ENCODE results near the gene DCAF8. TPM values are rescaled to one million over a fixed set of nuclear protein-coding genes. Genes with fewer than 3 reads are reported as not detected.

Gene DCAF8
- total and polyA plus RNA-seq, 7 donors = 45.4 to 204 (median 182) TPM

DNA sequence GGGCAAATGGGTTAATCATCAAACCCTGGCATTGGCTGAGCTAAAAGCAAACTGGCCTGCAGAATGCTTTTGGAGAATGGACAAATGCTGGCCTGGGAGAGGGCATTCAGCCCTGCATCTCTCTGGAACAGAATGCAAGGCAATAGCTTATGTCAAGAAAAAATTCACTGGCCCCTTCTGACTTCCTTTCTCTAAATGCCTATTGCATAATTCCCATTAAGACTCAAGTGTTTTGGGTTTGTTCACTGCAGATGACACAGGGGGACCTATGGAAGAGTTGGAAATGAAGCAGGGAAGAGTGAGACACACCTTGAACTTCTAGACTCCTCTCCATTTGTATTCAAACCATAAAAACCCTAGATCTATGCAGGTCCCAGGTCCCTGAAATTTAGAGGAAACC, 41.3 kb downstream of the DCAF8 start:
- no peaks in the 10 kb centered on the region for H3K9me3 ChIP-seq
- peaks cover 22 to 100% of the 10 kb centered on the region in 2 donors for H3K36me3 ChIP-seq (ENCODE audit: insufficient read depth in 1 of 2, low read depth in 1 of 2)
- no peaks in the 10 kb centered on the region for H3K27me3 ChIP-seq (ENCODE audit: insufficient read depth in 3 of 3, low read length in 2 of 3)
- ATAC-seq (no peak), DNase-seq (no peak)
- peaks cover 20% of the 10 kb centered on the region for H3K4me1 ChIP-seq
- intact Hi-C loops (cut with DNase I) = no loop called here
- no peak overlapping the region for H3K4me3 ChIP-seq
- TF ChIP-seq, protein P1, sequence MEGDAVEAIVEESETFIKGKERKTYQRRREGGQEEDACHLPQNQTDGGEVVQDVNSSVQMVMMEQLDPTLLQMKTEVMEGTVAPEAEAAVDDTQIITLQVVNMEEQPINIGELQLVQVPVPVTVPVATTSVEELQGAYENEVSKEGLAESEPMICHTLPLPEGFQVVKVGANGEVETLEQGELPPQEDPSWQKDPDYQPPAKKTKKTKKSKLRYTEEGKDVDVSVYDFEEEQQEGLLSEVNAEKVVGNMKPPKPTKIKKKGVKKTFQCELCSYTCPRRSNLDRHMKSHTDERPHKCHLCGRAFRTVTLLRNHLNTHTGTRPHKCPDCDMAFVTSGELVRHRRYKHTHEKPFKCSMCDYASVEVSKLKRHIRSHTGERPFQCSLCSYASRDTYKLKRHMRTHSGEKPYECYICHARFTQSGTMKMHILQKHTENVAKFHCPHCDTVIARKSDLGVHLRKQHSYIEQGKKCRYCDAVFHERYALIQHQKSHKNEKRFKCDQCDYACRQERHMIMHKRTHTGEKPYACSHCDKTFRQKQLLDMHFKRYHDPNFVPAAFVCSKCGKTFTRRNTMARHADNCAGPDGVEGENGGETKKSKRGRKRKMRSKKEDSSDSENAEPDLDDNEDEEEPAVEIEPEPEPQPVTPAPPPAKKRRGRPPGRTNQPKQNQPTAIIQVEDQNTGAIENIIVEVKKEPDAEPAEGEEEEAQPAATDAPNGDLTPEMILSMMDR (IDR thresholded peaks at IDR 0.05) = no peak
- no peak overlapping the region for H3K27ac ChIP-seq

- H3K27me3 ChIP-seq (ENCODE audit: insufficient read depth in 3 of 3, low read length in 2 of 3) = no peaks in the 10 kb centered on the region
- TF ChIP-seq, protein P1 (IDR thresholded peaks at IDR 0.05) = no peak
- 76 to 95% (median 77%) methylated on average over 2 of the region's 2 CpGs for WGBS, 3 donors
- ATAC-seq = no peak
- H3K4me3 ChIP-seq = no peak overlapping the region
- intact Hi-C loops (cut with DNase I) = no loop called here
- H3K27ac ChIP-seq = peak overlapping the region; percentile 63
- peaks cover 26 to 100% of the 10 kb centered on the region in 2 donors for H3K36me3 ChIP-seq (ENCODE audit: insufficient read depth in 1 of 2, low read depth in 1 of 2)
- no peak for DNase-seq
- no peaks in the 10 kb centered on the region for H3K9me3 ChIP-seq
- peaks cover 19% of the 10 kb centered on the region for H3K4me1 ChIP-seq
Observed at GRCh38 chr1:160220301-160220700, 42.0 kb downstream of the DCAF8 start.

DNA sequence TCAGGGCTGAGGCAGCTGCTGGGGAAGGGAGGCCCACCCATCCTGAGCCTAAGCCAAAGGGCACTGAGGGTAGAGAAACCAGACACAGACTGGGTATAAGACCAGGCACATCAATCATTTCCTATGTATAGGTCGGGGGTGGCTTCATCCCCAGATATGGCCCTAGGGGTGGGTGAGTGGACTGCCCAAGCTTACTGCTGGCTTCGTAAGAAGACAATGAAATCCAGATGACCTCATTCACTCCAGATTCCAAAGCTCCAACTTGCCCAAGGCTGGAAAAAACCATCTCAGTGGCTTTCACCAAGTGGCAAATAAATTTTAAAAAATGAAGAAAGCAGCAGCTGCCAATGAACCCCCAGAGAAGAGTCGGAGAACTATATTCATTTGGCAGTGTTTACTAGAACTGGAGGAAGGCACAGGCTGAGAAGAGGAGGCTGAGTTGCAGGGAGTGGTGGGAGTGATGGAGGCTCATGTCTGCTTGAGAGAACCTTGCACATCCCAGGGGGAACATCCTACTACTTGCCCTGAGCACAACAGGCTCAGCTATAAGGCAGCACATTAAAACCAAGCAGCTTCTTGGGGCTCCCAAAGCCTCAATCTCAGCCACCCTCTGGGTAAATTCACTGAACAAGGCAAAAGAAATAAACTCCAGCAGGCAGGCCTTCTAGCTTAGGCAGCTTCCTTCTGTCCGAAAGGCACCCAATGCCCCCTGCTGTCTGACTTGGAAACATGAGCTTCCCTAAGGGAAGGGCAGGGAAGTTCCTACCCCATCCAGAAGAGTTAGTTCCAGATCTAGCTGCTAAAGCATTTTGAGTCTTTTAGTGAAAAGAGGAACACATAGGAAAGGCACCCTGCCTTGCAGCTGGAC, 43.1 kb downstream of the DCAF8 start:
- Histone ChIP-seq H3K4me3 (no peak overlapping the region), H3K27ac (peak overlapping the region; percentile 63), H3K9me3 (no peaks in the 10 kb centered on the region), H3K27me3 (ENCODE audit: insufficient read depth in 3 of 3, low read length in 2 of 3) (no peaks in the 10 kb centered on the region), H3K36me3 (ENCODE audit: insufficient read depth in 1 of 2, low read depth in 1 of 2) (peaks cover 23 to 100% of the 10 kb centered on the region in 2 donors), H3K4me1 (peaks cover 19% of the 10 kb centered on the region)
- DNase-seq (peak in 1 of 2 donors; percentile 40), ATAC-seq (peak; percentile 67 to 85 (median 75))
- intact Hi-C loops (cut with DNase I) = loop anchor here in 1 of 2 donors (2.0 kb wide), 1 partner anchor 26 kb away; no protein-coding TSS in a partner anchor
- TF ChIP-seq, protein P1 (IDR thresholded peaks at IDR 0.05) = peak; percentile 66
- 17 to 44% (median 26%) methylated on average over 4 of the region's 4 CpGs for WGBS, 3 donors

DNA sequence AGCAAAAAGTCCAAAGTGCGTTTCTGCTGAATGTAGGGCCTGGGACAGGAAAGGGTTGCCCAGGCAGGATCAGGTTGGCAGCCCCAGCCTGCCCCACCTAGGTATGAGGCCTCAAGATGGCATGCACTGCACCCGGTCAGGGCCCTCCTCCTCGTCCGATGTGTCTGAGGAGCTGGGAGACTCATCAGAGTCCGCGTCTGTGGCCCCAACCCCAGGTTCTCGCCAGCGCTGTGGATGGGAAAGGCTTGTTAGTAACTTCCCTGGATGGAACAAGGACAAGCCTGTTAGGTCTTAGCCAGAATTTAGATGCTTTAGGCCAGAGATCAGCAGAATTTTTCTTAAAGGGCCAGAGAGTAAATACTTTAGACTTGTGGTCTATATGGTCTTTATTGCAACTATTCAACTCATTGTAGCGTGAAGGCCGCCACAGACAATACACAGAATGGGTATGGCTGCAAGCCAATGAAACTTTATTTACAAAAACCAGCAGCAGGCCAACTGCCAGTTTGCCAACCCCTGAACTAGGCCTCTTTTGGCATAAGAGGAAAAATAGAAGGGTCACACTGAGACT, 44.8 kb downstream of the DCAF8 start:
- peak in 1 of 4 donors; percentile 14 for ATAC-seq
- Histone ChIP-seq H3K9me3 (no peaks in the 10 kb centered on the region), H3K4me1 (peaks cover 19% of the 10 kb centered on the region), H3K4me3 (no peak overlapping the region), H3K27ac (peak overlapping the region; percentile 63), H3K36me3 (ENCODE audit: insufficient read depth in 1 of 2, low read depth in 1 of 2) (peaks cover 16 to 100% of the 10 kb centered on the region in 2 donors), H3K27me3 (ENCODE audit: insufficient read depth in 3 of 3, low read length in 2 of 3) (no peaks in the 10 kb centered on the region)
- WGBS, 3 donors = 53 to 65% (median 55%) methylated on average over 10 of the region's 10 CpGs
- DNase-seq = no peak
- intact Hi-C loops (cut with DNase I) = loop anchor here in 1 of 2 donors (2.0 kb wide), 1 partner anchor 25 kb away; no protein-coding TSS in a partner anchor
- TF ChIP-seq, protein P1 (IDR thresholded peaks at IDR 0.05) = no peak

All from psoas muscle (tissue), 8 donors.